ENCODE measurements around the gene HSPA12B. TPM values are rescaled to one million over a fixed set of nuclear protein-coding genes. Genes with fewer than 3 reads are reported as not detected.

The HSPA12B gene
- total and polyA plus RNA-seq, 2 experiments from 2014 or later: 2.5 to 3.4 TPM

DNA sequence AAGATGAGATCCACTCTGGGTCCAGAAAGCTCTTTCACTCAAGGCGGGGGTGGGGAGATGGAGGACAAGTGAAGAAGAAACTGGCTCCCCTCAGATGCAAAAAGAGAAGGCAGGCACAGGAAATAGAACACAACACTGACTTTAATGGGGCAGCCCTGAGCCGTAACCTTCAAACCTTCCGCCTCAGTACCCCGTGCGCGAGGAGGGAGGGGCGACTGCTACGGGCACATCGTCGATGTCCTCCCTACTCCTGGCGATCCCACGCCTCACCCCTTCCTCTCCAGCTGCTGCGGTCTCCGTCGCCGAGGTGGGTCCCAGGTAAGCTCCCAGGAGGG lies 44.9 kb downstream of the HSPA12B start:
- Histone ChIP-seq H2AFZ (peak overlapping the region; percentile 58), H4K20me1 (ENCODE audit: insufficient read depth, poor library complexity, severe bottlenecking) (no peaks in the 10 kb centered on the region), H3K4me2 (peak overlapping the region; percentile 90), H3K9me3 (ENCODE audit: low read depth) (no peaks in the 10 kb centered on the region), H3K79me2 (no peaks in the 10 kb centered on the region), H3K36me3 (replicated peaks; ENCODE audit: insufficient read depth, low read depth) (no peaks in the 10 kb centered on the region), H3K27ac (no peak overlapping the region), H3K4me1 (ENCODE audit: insufficient read depth) (peaks cover 18% of the 10 kb centered on the region), H3K4me3 (peak overlapping the region; percentile 17), H3K27me3 (peaks cover 12% of the 10 kb centered on the region), H3K9me2 (replicated peaks; ENCODE audit: insufficient read depth) (no peaks in the 10 kb centered on the region)
- TF ChIP-seq, protein P1, sequence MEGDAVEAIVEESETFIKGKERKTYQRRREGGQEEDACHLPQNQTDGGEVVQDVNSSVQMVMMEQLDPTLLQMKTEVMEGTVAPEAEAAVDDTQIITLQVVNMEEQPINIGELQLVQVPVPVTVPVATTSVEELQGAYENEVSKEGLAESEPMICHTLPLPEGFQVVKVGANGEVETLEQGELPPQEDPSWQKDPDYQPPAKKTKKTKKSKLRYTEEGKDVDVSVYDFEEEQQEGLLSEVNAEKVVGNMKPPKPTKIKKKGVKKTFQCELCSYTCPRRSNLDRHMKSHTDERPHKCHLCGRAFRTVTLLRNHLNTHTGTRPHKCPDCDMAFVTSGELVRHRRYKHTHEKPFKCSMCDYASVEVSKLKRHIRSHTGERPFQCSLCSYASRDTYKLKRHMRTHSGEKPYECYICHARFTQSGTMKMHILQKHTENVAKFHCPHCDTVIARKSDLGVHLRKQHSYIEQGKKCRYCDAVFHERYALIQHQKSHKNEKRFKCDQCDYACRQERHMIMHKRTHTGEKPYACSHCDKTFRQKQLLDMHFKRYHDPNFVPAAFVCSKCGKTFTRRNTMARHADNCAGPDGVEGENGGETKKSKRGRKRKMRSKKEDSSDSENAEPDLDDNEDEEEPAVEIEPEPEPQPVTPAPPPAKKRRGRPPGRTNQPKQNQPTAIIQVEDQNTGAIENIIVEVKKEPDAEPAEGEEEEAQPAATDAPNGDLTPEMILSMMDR (IDR thresholded peaks at IDR 0.05; ENCODE audit: poor library complexity): no peak
- no peak for TF ChIP-seq EZH2phosphoT487 (IDR thresholded peaks at IDR 0.05; ENCODE audit: low read depth, severe bottlenecking, unreplicated experiment)
- TF ChIP-seq EZH2 (IDR thresholded peaks at IDR 0.05; ENCODE audit: borderline replicate concordance): no peak
- 14% methylated on average over 16 of the region's 16 CpGs for WGBS (ENCODE audit: low lambda C conversion rate, missing lambda C conversion rate)
- no peak for DNase-seq (ENCODE audit: low spot score)

DNA sequence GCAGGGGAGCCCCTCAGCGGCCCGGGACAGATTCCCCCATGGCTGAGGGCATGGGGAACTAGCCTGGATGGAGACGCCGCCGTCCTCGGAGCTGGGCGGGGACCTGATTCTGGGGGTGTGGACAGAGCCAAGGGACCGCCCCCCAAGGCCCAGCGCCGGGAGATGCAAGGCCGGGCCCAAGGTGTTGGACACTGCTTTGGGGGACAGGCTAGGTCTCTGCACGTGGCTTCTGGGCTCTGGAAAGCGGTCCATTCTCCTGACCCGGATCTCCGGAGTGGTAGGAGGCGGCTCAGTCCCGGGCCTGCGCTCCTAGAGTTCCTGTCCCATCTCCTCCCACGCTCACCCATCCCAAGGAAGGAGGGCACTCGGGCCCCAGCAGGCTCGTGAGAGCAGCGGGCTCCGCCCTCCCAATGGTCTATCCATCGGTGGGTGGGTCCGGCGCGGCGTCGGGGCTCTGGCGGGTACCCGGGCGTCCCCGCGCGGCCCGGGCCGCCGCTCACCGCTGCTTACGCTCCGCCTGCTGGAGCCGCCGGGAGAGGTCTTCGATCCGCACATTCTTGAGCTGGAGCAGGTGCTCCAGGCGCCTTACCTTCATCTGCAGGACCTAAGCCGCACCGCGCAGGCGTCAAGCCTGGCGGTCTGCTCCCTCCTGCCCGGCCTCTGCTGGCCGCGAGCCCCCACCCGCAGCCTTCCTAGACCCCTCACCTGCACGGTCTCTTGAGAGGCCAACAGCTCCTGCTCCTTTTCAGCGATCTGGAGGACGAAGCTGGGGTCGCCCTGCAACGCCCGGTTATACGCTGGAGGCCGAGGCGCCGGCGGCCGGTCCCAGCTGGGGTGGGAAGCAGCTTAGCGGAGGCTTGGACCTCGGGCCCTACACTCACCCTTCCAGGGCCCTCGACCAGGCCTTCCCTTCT lies 45.5 kb downstream of the HSPA12B start:
- no peaks in the 10 kb centered on the region for H3K36me3 ChIP-seq (replicated peaks; ENCODE audit: insufficient read depth, low read depth)
- no peaks in the 10 kb centered on the region for H3K9me2 ChIP-seq (replicated peaks; ENCODE audit: insufficient read depth)
- H3K27ac ChIP-seq: no peak overlapping the region
- H4K20me1 ChIP-seq (ENCODE audit: insufficient read depth, poor library complexity, severe bottlenecking): no peaks in the 10 kb centered on the region
- no peaks in the 10 kb centered on the region for H3K9me3 ChIP-seq (ENCODE audit: low read depth)
- peaks cover 12% of the 10 kb centered on the region for H3K27me3 ChIP-seq
- peak overlapping the region; percentile 17 for H3K4me3 ChIP-seq
- DNase-seq (ENCODE audit: low spot score): peak; percentile 69
- H3K4me1 ChIP-seq (ENCODE audit: insufficient read depth): peaks cover 20% of the 10 kb centered on the region
- peak overlapping the region; percentile 90 for H3K4me2 ChIP-seq
- TF ChIP-seq EZH2 (IDR thresholded peaks at IDR 0.05; ENCODE audit: borderline replicate concordance): peak; percentile 49
- no peak for TF ChIP-seq EZH2phosphoT487 (IDR thresholded peaks at IDR 0.05; ENCODE audit: low read depth, severe bottlenecking, unreplicated experiment)
- TF ChIP-seq, protein P1 (IDR thresholded peaks at IDR 0.05; ENCODE audit: poor library complexity): peak; percentile 22
- H3K79me2 ChIP-seq: no peaks in the 10 kb centered on the region
- WGBS (ENCODE audit: low lambda C conversion rate, missing lambda C conversion rate): 3% methylated on average over 63 of the region's 70 CpGs
- H2AFZ ChIP-seq: peak overlapping the region; percentile 58

DNA sequence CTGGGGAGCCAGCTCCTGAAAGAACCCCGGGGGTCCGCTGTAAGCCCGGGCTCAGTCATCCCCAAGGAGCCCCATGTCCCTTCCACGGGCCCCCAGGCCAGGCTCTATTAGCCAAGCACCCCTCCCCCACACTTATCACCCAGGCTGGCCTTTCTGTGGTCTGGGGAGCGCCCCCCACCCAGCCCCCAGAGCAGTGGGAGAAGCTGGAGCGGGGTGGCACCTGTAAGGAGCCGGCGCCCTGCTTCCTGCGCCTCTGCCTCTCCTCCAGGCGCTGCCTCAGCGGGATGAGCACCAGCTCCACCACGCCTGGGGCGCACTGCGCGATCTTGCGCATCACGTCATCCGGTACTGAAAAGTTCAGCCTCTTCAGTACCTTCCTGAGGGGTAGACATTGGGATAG lies 46.5 kb downstream of the HSPA12B start:
- Histone ChIP-seq H3K27ac (no peak overlapping the region), H3K9me2 (replicated peaks; ENCODE audit: insufficient read depth) (no peaks in the 10 kb centered on the region), H3K79me2 (peaks cover 8% of the 10 kb centered on the region), H3K4me2 (no peak overlapping the region), H3K4me1 (ENCODE audit: insufficient read depth) (peaks cover 30% of the 10 kb centered on the region), H3K36me3 (replicated peaks; ENCODE audit: insufficient read depth, low read depth) (no peaks in the 10 kb centered on the region), H3K4me3 (no peak overlapping the region), H3K27me3 (peaks cover 12% of the 10 kb centered on the region), H4K20me1 (ENCODE audit: insufficient read depth, poor library complexity, severe bottlenecking) (no peaks in the 10 kb centered on the region), H2AFZ (no peak overlapping the region), H3K9me3 (ENCODE audit: low read depth) (no peaks in the 10 kb centered on the region)
- WGBS (ENCODE audit: low lambda C conversion rate, missing lambda C conversion rate): 85% methylated on average over 18 of the region's 18 CpGs
- TF ChIP-seq, protein P1 (IDR thresholded peaks at IDR 0.05; ENCODE audit: poor library complexity): no peak
- TF ChIP-seq EZH2phosphoT487 (IDR thresholded peaks at IDR 0.05; ENCODE audit: low read depth, severe bottlenecking, unreplicated experiment): no peak
- TF ChIP-seq EZH2 (IDR thresholded peaks at IDR 0.05; ENCODE audit: borderline replicate concordance): no peak
- no peak for DNase-seq (ENCODE audit: low spot score)

Measured in hepatocyte (in vitro differentiated cells).